Stimulated activated CD4-positive, alpha-beta T cell treated with anti-CD3 and anti-CD28 coated beads, Interleukin-4, amount 100 ng/mL, for 24 hours (primary cell): ENCODE measurements around the gene MYO3B.
"Not testable (repeated sequence)": the region's sequence is repeated elsewhere in the genome, so short reads cannot be mapped to it uniquely, and the experiment has no call there.

Experiments
- DNase-seq: peaks from one replicate; pipeline ENCODE4 v3.0.0-alpha.2; 2020

The MYO3B gene

GRCh38 chr2:170240629-170241028, 62.7 kb downstream of the MYO3B start:
- no peak for DNase-seq

- no peak for DNase-seq
Measured at GRCh38 chr2:170241756-170242155, 63.8 kb downstream of the MYO3B start.

GRCh38 chr2:170243118-170243837, 65.3 kb downstream of the MYO3B start:
- no peak for DNase-seq

- no peak for DNase-seq
Measured at GRCh38 chr2:170243898-170244297, 66.0 kb downstream of the MYO3B start.

- DNase-seq = no peak
Measured at GRCh38 chr2:170244555-170244954, 66.6 kb downstream of the MYO3B start.

GRCh38 chr2:170245312-170245711, 67.4 kb downstream of the MYO3B start:
- DNase-seq = no peak

GRCh38 chr2:170247333-170247732, 69.4 kb downstream of the MYO3B start:
- DNase-seq = no peak

- DNase-seq = no peak
Measured at GRCh38 chr2:170247882-170248393, 70.0 kb downstream of the MYO3B start.

- no peak for DNase-seq
Measured at GRCh38 chr2:170248574-170249393, 70.8 kb downstream of the MYO3B start.

- no peak for DNase-seq
Measured at GRCh38 chr2:170249761-170250160, 71.8 kb downstream of the MYO3B start.

GRCh38 chr2:170250584-170250983, 72.6 kb downstream of the MYO3B start:
- DNase-seq = no peak

GRCh38 chr2:170252414-170252813, 74.5 kb downstream of the MYO3B start:
- DNase-seq = no peak

- DNase-seq = no peak
Measured at GRCh38 chr2:170253721-170254230, 75.8 kb downstream of the MYO3B start.

GRCh38 chr2:170254293-170254732, 76.4 kb downstream of the MYO3B start:
- DNase-seq = no peak

GRCh38 chr2:170255137-170255536, 77.2 kb downstream of the MYO3B start:
- no peak for DNase-seq

GRCh38 chr2:170255971-170256370, 78.0 kb downstream of the MYO3B start:
- no peak for DNase-seq

- no peak for DNase-seq
Measured at GRCh38 chr2:170258382-170258781, 80.4 kb downstream of the MYO3B start.

- DNase-seq = no peak
Measured at GRCh38 chr2:170260188-170260587, 82.2 kb downstream of the MYO3B start.

- DNase-seq = no peak
Measured at GRCh38 chr2:170261566-170261965, 83.6 kb downstream of the MYO3B start.

GRCh38 chr2:170262343-170262742, 84.4 kb downstream of the MYO3B start:
- DNase-seq = no peak

GRCh38 chr2:170262806-170263205, 84.9 kb downstream of the MYO3B start:
- DNase-seq = no peak

GRCh38 chr2:170263728-170264521, 86.0 kb downstream of the MYO3B start:
- DNase-seq = not testable (repeated sequence)

- DNase-seq = no peak
Measured at GRCh38 chr2:170264522-170264860, 86.5 kb downstream of the MYO3B start.
